Erythroblast (primary cell): ENCODE data around the gene GRM6.

Experiments
- GATA1 ChIP-seq: IDR thresholded peaks from 2 replicates; pipeline ENCODE4 v1.6.1; 2011; ENCODE audit warnings: low read depth, mild to moderate bottlenecking, control low read depth, low read length, moderate library complexity
- POLR2A ChIP-seq: IDR thresholded peaks from 2 replicates; pipeline ENCODE4 v1.6.1; 2011; ENCODE audit warnings: mild to moderate bottlenecking, low read length

DNA sequence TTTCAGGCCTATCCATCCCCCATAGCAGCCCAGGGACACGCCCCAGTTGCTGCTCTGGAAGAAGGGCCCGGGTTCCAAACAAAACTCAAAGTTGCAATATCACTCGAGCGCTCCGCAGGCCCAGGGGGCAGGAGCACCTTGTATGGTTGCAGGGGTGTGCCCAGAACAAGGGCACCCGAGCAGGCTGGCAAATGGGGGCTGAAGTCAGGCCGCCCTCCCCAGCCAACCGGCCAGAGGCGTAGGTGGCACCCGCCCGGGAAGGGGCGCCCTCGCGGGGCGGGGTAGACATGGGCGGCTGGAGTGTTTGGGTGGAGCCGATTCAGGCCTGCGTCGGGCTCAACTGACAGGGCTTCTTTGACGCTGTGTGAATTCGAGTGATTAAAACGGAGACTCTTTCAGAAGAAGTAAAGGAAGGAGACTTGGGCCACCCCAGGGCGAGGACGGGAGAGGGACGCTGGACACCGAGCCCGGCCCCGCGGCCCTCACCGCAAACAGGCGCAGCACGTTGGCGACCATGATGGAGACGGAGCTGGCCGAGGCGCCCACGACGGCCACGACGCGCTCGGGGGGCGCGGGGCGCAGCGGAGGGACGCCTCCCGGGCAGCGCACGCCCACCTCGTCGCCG, 1.1 kb downstream of the GRM6 start:
- TF ChIP-seq POLR2A, result no peak
- TF ChIP-seq GATA1, result no peak
